ENCODE results near the gene NFE2.
"Not testable (repeated sequence)": the region's sequence is repeated elsewhere in the genome, so short reads cannot be mapped to it uniquely, and the experiment has no call there.

Gene NFE2

DNA sequence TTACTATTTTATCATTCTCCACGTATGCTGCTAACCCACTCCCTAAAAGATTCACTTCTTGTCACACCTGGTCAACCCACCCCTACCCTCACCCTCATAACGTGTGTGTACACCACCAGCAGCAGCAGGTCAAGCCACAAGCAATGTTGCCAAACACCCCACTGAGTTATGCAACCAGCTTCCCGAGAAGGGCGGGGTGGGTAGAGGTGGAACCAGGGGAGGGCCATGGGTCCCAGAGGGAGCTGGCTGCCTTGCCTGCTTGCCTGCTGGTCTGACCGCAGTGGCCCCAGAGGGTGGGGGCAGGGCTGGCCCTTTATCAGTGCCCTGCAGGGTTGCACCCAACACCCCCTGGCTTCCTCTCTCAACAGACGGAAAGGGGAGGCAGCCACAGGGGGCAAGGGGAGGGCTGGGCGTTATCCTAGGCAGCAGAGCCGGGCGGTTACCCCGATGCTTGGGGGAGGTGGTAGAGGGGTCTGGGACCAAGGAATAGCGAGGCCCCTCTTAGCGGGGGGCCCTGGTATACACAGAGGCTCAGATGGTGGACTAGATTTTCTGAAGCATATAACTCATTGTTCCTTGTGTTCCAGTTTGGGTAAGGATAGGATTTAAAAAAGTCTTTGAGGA is 3.5 kb upstream of the NFE2 start:
- peak; percentile 18 for DNase-seq

DNA sequence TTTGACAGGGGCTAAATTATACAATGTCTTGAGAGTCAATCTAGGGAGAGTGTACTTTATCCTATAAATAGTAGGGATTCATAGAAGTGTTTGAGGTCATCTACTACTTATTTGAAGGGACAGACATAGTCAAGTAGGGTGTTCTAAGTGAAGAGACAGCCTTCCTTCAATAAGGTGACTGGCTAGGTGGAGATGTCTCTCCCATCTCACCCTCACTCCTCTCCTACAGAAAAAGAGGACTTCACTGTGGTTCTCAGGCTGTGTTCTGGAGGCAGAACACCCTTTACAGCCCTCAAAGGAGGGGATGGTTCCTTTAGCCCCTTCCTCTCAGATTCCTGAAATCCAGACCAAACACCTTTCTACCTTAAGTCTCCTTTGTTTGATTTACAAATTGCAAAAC is 2.8 kb upstream of the NFE2 start:
- no peak for DNase-seq

DNA sequence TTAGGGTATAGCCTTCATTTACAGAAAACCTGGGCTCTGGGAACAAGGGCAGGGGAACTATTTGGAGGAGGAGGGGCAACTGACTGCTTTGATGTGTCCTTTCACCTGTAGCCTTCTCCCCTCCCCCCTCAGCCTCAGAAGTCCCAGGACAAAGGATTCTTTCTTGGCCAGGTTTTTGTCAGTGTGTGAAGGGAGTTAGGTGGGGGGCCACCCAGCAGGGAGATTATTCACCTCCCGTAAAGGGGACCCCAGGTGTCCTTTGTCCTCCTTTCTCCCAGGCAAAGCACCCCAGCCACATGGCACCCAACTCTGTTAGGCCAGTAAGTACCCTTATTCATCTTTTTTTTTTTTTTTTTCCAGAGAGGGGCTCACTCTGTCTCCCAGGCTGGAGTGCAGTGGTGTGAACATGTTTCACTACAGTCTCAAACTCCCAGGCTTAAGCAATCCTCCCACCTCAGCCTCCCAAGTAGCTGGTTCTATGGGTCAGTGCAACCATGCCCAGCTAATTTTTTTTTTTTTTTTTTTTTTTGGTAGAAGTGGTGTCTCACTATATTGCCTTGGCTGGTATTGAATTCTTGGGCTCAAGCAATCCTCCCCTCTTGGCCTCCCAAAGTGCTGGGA is 723 bp upstream of the NFE2 start:
- no peak for DNase-seq

DNA sequence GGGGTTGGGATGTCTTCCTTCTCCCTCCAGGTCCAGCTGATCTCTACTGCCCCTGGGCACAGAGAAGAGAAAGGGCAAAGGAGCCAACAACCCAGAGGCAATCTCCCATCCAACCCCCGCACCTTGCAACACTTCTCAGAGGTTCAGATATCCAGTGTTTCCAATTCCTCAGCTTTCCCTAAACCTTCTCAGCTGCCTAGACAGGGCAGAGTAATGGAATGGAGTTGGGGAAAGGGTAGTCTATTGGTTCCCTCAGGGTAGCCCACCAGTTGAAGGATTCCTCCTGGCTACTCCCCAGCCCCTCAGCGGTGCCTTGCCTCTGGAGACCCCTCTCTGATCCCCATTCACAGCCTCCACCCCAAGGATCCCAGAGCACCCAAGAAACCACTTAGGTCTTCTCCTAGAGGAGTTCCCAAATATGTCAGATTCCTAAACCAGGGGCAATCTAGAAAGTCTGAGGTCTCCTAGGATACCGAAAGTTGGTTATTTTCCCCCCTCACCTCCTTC is 537 bp downstream of the NFE2 start:
- DNase-seq = no peak

DNA sequence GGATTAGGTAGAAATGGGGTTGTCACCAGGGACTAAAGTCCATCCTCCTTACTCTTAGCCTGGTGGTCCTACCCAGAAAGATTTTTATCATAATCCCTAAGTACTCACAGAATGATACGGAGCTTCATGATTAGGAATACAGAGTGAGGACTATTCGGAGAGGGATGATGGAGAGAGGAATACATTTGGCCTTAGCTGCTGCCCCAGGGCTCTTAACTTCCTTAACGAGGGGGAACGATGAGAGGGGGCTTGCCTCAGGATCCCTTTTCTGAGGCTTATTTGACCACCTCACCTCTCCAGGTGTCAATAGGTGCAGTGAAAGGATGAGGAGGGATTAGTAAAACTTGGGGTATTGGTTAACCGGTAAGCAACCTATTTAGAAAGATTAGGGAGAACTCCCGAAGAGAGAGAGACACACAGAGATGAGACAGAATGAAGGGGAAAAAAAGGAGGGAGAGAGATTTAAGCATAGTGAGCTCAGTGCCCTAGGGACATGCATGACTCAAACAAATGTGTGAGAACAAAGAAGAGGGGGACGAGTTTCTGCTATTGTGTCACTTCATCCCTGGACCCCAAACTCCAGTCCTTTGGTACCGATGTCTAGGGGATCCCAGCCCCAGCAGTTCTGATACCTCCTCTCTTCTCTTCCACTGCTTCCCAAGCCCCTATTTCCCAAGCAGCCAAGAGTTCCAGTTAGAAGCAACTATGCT is 1.1 kb downstream of the NFE2 start:
- DNase-seq = no peak

DNA sequence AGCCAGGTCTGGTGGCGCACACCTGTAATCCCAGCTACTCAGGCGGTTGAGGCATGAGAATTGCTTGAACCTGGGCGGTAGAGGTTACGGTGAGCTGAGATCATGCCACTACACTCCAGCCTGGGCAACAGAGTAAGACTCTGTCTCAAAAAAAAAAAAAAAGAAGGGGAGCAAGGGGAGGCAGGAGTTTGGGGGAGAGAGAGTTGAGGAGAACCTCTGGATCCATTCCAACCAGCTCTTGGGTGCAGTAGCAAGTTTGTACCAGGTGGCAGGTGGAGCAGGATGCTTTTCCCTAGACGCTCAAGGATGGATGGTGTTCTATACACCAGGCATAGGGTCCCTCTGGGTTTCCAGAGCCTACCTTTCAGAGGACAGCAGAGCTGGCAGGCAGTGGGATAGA is 1.9 kb downstream of the NFE2 start:
- DNase-seq = no peak

DNA sequence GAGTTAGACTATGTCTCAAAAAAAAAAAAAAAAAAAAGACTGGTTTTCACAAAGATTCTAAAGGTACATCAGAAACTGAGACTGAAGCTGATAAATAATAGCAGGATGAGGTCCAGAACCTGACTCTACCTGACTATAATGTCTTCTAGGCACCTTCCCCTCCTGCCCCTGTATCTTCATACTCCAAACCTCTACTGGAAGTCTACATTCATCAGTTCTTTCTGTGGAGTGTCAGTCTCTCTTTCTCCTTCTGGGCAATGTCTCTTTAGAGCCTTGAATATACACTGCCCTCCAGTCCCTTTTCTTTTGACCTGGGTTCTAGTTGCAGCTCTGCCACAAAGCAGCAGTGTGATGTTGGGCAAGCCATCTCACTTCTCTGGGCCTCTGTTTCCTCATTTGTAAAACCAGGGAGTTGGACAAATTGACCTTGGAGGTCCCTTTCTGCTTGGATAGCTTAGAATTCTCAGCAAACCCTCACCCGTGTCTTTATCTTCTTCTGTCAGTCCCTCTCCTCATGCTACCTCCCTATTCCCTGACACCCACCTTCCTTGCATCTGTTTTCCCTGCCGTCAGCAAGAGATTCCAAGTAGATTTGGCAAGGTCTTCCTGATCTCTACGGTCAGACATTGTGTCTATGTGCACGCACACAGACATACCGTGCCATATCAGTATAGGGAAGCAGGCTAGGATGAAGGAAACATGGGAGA is 4.3 kb downstream of the NFE2 start:
- no peak for DNase-seq

DNA sequence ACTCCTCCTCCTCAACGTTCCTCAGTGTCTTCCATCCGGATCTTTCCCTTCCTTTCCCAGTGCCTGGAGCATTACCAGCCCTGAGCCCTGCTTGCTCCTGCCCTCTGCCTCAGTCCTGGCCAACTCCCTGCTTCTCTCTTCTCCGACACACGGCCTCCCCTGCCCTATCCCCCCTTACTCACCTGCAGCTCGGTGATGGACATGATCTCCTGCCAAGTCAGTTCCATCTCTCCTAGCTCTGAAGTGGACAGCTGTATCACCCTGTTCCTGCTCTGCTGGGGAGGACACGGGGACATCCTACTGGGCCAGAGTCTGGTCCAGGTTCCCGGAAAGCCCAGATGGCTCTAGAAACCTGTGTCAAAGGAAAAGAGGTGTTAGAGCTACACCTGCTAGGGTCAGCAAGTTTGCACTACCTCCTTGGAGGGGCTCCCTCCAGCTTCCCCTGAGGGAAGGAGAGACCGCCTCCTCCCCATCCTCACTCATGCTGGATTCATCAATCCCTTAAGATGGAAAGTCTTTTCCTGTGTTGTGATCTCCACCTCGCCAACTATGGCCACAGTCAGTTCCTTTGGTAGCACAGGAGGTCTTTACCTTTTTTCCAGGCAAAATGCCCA is 5.8 kb downstream of the NFE2 start:
- DNase-seq = no peak

DNA sequence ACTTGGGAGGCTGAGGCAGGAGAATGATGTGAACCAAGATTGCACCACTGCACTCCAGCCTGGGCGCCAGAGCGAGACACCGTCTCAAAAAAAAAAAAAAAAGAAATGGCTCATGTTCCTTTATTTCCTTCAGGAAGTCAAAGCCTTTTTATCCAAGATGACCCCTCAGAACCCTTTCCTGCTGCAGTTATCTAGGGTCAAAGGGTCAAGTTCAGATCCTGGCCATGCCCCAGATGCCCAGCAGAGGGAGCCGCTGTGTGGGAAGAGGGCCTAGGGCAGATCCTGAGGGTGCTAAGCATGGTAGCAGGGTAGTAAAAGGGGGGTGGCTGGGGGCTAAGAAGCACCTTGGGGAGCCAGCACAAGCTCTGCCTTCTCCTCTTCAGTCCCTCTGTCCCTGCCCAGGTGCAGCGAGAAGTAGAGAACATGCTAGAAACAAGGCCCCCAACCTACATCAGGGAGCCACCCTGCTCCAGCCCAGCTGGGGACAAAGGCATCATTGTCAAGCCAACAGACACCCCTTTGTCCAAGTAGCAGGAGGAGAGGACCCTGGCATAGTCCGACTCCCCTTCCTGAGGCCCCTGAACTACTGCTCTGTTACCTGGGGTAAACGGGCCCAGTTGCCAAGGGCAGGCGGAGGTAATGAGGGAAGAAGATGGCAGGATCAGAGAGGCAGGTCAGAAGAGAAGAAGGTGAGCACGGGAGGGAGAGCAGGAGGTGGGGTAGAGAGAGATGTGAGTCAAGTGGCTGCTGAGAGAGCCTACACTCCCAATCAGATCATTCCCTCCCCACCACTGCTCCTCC is 6.5 kb downstream of the NFE2 start:
- DNase-seq = peak; percentile 73

DNA sequence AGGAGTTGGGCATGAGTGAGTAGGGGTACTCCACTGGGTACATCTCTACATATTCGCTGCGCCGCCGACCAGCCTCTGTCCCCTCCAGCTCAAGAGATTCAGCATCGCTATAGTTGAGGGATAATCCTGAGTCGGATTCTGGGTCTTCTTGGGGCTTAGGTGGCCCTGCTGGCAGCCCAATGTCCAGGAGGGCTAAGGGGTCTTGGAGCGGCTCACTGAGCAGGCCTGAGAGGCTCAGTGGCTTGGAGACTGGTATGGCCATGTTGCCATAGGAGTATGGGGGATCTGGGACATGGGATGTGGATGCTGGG is 7.9 kb downstream of the NFE2 start:
- no peak for DNase-seq

DNA sequence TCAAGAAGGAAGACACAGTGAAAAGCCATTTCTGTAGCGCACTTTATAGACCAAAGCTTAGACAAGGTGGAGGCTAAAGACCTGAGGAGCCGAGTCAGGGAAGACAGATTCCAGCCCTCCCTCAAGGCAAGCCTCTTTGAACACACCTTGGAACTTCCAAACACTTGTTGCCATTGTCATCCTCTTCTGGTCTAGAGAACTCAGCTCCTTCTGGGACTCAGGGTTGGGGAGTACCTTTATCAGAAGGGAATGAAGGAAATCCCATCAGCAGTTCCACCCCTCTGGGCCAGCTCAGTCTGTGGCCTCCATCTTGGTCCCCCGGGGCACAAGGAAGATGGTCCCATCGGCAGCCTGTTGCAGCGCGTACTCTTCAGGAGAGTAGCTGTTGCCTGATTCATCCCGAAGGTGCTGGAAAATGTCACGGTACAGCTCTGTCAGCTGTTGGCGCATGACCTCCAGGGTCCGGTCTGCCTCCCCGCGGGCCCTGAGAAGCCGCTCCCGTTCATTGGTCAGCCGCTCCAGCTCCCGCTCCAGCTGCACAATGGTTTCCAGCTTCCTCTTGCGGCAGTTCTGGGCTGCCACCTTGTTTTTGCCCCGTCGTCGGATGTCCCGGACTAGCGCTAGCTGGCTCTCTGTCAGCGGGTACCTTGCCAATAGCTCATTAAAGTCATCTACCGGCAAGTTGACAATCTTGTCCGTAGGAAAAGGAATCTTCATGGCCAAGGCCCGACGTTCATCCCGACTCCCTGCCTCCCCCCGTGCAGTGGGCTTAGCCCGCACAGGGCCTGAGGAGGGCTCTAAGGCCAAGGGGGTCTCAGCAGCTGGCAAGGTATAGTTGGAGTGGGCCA is 8.5 kb downstream of the NFE2 start:
- DNase-seq = no peak

DNA sequence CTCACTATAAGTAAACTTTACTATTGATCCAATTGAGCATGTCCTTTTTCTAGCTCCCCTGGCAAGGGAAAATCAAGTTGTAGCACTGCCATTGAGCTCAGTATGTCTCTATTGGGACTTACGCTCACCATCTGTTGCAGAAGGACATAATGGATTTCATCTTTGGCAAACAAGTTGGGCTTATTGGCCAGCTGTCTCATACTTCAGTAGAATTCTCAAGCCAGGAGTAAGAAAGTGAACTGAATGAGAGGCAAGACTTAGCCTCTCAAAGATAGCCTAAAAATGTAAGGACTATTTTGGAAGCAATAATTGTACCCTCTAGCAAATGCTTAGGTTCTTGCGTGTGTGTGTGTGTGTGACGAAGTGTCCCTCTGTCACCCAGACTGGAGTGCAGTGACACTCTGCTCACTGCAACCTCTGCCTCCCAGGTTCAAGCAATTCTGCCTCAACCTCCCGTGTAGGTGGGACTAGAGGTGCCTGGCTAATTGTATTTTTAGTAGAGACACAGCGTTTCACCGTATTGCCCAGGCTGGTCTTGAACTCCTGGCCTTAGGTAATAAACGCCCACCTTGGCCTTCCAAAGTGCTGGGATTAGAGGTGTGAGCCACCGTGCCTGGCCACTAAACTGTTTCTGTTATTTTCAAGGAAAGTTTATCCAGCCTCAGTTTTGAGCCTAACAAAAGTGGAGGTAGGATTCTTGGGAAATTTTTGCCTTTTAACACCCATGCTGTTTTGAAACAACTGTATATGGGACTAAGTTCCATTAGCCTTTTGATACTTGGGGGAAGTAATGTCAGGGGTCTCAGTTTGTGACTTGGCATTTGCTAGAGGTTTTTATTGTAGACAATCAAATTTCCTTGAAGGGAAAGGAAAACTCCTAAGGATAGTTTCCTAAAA is 13.3 kb downstream of the NFE2 start:
- no peak for DNase-seq

DNA sequence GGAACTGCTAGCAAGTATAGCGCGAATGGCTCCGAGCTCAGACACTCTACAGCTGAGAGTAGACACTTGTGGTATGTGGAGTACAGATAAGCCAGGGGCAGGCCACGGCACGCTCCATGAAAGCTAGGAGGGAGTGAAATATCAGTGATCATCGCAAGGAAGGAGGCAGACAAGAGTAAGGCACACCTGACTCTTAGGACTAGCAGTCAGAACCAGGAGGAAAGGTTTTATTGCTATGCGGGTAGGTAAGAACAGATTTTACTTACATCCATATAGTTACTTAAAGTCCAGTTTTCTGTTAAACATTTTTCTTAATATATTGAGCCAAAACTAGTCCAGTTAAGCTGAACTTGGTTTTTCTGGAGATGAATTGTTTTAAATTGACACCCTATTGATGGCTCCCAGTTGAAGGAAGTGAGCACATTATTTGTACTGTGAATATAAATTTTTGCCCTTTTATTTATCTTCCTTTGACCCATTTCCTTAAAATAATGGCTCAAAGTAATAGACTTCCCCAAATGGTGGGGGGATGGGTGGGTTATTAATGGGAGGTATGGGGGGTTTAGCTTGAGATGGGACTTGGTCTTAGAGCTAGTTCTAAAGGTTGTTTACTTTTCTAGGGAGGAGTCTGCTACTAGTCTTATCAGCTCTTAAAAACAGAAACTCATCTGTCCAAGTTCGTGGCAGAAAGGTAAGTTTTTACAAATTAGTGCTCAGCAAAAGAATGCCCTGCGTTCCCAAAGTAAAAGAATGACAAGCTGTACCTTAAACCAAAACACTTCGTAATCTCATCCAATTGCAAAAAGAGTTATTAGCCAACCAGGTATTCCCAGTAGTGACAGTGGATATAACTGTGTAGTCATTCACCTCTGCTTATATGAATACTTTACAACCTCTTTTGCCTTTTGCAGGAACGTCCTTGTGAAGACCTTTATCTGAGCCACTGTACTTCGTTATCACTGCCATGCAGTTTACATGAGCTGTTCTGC is 14.5 kb downstream of the NFE2 start:
- DNase-seq = no peak

DNA sequence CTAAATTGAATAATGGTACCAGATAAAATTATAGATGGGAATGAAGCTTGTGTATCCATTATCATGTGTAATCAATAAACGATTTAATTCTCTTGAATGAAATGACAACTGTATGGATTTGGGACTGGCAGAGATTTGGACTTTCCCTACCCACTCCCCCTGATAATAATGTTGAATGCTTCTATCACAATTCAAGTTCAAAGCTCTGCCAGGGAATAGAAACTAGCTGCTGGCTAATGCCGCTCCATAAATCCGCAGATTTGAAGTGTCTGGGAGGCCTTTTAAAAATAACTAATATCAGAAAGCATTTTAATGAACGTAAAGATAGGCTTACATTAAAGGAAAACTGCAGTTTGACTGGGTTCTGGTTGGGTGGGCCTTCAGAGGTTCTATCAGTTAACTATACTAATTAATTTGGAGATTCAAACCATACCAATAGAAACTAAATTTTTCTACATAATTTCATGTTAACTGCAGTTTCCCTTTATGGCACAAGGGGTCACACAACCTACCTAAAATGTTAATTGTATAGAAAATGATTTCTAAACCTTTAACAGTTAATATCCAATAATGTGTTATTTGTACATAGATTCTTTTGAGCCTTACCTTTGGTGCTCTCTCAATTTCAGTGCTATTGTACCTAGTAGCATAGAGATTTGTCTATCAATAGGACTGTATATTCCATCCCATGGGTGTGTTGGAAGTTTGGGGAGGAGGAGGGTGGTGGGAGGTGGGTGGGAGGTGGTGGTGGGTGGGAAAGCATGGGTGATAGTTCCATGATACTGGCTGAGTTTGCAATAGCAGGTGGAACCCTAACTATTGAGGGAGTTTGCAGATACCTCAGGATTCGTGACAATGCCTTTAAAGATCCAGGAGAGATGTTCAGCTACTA is 15.4 kb downstream of the NFE2 start:
- DNase-seq = no peak

DNA sequence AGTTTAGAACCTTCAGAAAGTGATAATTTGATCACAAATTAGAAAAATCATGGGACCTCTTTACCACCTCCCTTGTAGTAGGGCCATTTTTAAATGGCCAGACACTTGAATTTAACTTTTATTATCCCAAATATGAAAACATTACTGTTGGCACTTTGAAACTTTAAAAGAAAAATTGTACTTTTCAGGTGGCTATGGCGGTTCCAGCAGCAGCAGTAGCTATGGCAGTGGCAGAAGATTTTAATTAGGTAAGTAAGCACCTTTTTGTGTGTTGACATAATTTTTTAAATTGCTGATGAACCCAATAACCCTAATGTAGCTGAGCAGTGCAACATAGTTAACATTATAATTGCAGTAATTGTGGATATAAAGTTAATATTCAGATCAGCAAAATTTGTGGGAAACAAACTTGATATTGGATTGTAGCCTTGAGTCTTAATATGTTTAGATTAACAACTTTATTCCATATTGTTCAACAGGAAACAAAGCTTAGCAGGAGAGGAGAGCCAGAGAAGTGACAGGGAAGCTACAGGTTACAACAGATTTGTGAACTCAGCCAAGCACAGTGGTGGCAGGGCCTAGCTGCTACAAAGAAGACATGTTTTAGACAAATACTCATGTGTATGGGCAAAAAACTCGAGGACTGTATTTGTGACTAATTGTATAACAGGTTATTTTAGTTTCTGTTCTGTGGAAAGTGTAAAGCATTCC is 16.6 kb downstream of the NFE2 start:
- DNase-seq = not testable (repeated sequence)

DNA sequence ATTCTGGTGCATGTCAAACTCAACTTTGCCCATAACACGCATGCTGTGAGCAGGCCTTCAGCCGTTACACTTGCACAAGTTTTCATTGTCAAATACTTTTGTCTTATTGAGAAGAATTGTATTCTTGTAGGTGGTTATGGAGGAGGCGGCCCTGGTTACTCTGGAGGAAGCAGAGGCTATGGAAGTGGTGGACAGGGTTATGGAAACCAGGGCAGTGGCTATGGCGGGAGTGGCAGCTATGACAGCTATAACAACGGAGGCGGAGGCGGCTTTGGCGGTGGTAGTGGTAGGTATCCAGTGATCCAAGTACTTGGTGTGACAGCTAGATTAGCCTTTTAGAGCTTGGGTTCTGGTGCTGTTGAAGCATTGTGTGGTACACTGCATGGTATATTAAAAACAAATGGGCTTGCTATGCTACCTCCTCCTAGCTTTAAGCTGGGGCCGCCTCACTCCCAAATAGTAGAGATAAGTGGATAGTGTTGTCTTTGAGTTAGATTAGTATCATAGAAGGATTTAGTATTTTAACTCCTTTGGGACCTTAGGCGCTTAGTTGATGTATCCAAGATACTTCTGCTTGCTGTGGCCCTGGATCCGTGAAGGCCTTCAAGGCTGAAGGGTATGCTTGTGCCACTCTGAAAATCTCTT is 17.7 kb downstream of the NFE2 start:
- no peak for DNase-seq

DNA sequence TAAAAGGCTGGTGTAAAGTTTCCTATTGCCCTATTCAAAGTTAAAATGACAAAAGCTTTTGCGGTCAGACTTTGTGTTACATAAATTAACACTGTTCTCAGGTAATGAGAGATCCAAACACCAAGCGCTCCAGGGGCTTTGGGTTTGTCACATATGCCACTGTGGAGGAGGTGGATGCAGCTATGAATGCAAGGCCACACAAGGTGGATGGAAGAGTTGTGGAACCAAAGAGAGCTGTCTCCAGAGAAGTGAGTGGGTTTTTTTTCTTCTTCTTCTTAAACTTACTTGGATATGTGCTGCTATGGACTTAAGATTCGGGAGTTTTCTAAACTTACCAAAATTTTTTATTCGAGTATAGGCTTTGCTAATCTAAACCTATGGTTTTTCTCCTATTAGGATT is 19.1 kb downstream of the NFE2 start:
- not testable (repeated sequence) for DNase-seq

Data from CD4-positive, alpha-beta T cell treated with Interleukin-17A for 4 hours (primary cell).